DOHH2 (cell line): ENCODE data around the gene STPG2.

Experiments
- H3F3A ChIP-seq: fragments of 200-600 bp; sonication (generic), shearing (Covaris generic); 2 replicates; pipeline ENCODE4 v1.6.0; 2016; ENCODE audit warnings: antibody characterized with exemption, mild to moderate bottlenecking; ENCODE audit not compliant: control insufficient read depth, insufficient read depth
- H3K27ac ChIP-seq: fragments of 200-600 bp; sonication (generic); 2 replicates; pipeline ENCODE4 v1.5.1; 2014; ENCODE audit warnings: low read depth, mild to moderate bottlenecking, low read length, moderate library complexity
- H3K27me3 ChIP-seq: fragments of 200-600 bp; sonication (generic); 2 replicates; pipeline ENCODE4 v1.6.1; 2014; ENCODE audit warnings: mild to moderate bottlenecking, low read length, mixed read lengths; ENCODE audit not compliant: control insufficient read depth
- H3K36me3 ChIP-seq: fragments of 200-600 bp; sonication (generic); 2 replicates; pipeline ENCODE4 v1.6.1; 2014; ENCODE audit warnings: mild to moderate bottlenecking, low read length, moderate library complexity, mixed read lengths; ENCODE audit not compliant: control insufficient read depth
- H3K4me1 ChIP-seq: fragments of 200-600 bp; sonication (generic); 2 replicates; pipeline ENCODE4 v1.6.1; 2014; ENCODE audit warnings: mild to moderate bottlenecking, low read length, mixed read lengths; ENCODE audit not compliant: control insufficient read depth
- H3K4me2 ChIP-seq: fragments of 200-600 bp; sonication (generic); 2 replicates; pipeline ENCODE4 v1.6.0; 2014; ENCODE audit warnings: mild to moderate bottlenecking, low read length, moderate library complexity
- H3K4me3 ChIP-seq: fragments of 200-600 bp; sonication (generic); 2 replicates; pipeline ENCODE4 v1.5.1; 2014; ENCODE audit warnings: mild to moderate bottlenecking, low read length, mixed read lengths
- H3K79me2 ChIP-seq: fragments of 200-600 bp; sonication (generic); 2 replicates; pipeline ENCODE4 v1.6.1; 2014; ENCODE audit warnings: mild to moderate bottlenecking, low read length, mixed read lengths; ENCODE audit not compliant: control insufficient read depth
- H3K9me2 ChIP-seq: fragments of 200-600 bp; sonication (generic); replicated peaks from 2 replicates; pipeline ENCODE4 v1.6.1; 2014; ENCODE audit warnings: mild to moderate bottlenecking, low read length, mixed read lengths; ENCODE audit not compliant: control insufficient read depth
- H3K9me3 ChIP-seq: fragments of 200-600 bp; sonication (generic); 2 replicates; pipeline ENCODE4 v1.6.1; 2014; ENCODE audit warnings: antibody characterized with exemption, low read length, mixed read lengths; ENCODE audit not compliant: control insufficient read depth, insufficient read depth
- H4K20me1 ChIP-seq: fragments of 200-600 bp; sonication (generic); 2 replicates; pipeline ENCODE4 v1.6.0; 2014; ENCODE audit warnings: low read depth, mild to moderate bottlenecking, antibody characterized with exemption, low read length, moderate library complexity; ENCODE audit not compliant: control insufficient read depth, insufficient read depth
- CTCF ChIP-seq: fragments of 200-600 bp; sonication (generic); IDR thresholded peaks from one replicate; pipeline ENCODE4 v1.5.1; 2014; ENCODE audit warnings: antibody characterized with exemption, mild to moderate bottlenecking, low read depth, low read length; ENCODE audit not compliant: poor library complexity, severe bottlenecking
- EZH2phosphoT487 ChIP-seq: fragments of 200-600 bp; sonication (generic); IDR thresholded peaks from 2 replicates; pipeline ENCODE4 v1.6.1; 2017; ENCODE audit warnings: borderline replicate concordance, mild to moderate bottlenecking, antibody characterized with exemption, low read length, moderate library complexity, mixed read lengths

STPG2 gene

DNA sequence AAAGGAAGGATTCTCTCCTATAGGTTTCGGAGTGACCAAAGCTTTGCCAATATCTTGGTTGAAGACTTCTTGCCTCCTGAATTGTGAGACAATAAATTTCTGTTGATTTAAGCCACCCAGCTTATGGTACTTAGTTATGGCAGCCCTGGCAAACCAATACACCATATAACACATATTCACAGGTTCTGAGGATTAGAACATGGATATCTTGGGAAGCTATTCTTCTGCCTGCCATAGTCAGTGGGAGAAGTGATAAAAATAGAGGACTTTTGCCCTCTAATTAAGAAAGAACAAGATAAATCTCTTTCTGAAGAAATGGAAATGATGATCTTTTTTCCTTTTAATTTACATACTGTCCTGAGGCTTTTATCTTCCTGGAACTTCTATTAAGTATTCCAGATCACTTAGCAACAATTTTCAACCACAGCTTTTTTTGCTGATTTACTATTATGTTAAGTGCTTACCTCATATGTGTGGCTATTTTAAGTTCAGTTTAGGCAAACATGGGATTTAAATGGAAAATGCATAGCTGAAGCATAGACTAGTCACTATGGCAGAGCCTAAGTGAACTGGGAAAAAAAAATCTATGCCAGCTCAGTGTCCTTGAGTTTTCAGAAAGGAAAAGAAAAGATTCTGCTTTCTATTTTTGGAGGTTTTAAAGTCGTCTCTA, 381.7 kb downstream of the STPG2 start:
- Histone ChIP-seq H3K36me3 (no peaks in the 10 kb centered on the region), H4K20me1 (no peaks in the 10 kb centered on the region), H3F3A (no peaks in the 10 kb centered on the region), H3K4me1 (no peaks in the 10 kb centered on the region), H3K9me2 (no peaks in the 10 kb centered on the region), H3K4me2 (no peak overlapping the region), H3K27me3 (no peaks in the 10 kb centered on the region), H3K9me3 (no peaks in the 10 kb centered on the region), H3K27ac (no peak overlapping the region), H3K79me2 (no peaks in the 10 kb centered on the region), H3K4me3 (no peak overlapping the region)
- TF ChIP-seq EZH2phosphoT487 (no peak), CTCF (no peak)

DNA sequence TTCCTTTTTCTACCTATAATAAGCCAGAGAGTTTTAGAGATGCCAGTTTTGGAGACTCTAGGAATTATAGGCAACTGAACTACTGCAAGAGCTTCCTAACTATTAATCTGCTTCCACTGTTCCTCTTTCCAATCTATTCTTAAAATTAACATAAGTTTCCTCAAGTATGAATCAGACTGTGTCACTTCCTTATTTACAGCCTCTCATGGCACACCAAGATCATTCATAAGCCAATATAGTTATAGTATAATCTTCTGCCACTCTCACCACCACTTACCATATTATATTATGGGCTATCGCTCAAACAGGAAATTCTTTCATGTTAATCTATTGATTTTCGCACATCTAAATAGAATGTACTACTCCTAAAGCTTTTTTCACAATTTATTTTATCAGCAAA, 383.5 kb downstream of the STPG2 start:
- H3K4me1 ChIP-seq = no peaks in the 10 kb centered on the region
- H4K20me1 ChIP-seq = no peaks in the 10 kb centered on the region
- H3K4me2 ChIP-seq = no peak overlapping the region
- H3F3A ChIP-seq = no peaks in the 10 kb centered on the region
- no peaks in the 10 kb centered on the region for H3K79me2 ChIP-seq
- H3K9me2 ChIP-seq = no peaks in the 10 kb centered on the region
- H3K36me3 ChIP-seq = no peaks in the 10 kb centered on the region
- TF ChIP-seq CTCF (no peak), EZH2phosphoT487 (no peak)
- H3K27me3 ChIP-seq = no peaks in the 10 kb centered on the region
- no peak overlapping the region for H3K27ac ChIP-seq
- no peak overlapping the region for H3K4me3 ChIP-seq
- H3K9me3 ChIP-seq = no peaks in the 10 kb centered on the region

GRCh38 chr4:97752599-97752998, 390.7 kb downstream of the STPG2 start:
- H3K9me3 ChIP-seq = no peaks in the 10 kb centered on the region
- no peaks in the 10 kb centered on the region for H3K79me2 ChIP-seq
- no peaks in the 10 kb centered on the region for H3F3A ChIP-seq
- no peaks in the 10 kb centered on the region for H3K4me1 ChIP-seq
- no peak overlapping the region for H3K4me2 ChIP-seq
- H4K20me1 ChIP-seq = no peaks in the 10 kb centered on the region
- TF ChIP-seq CTCF (no peak), EZH2phosphoT487 (no peak)
- no peak overlapping the region for H3K27ac ChIP-seq
- no peaks in the 10 kb centered on the region for H3K9me2 ChIP-seq
- no peaks in the 10 kb centered on the region for H3K36me3 ChIP-seq
- H3K27me3 ChIP-seq = no peaks in the 10 kb centered on the region
- no peak overlapping the region for H3K4me3 ChIP-seq
